Measurements from ENCODE around the gene RFX2. TPM values are rescaled to one million over a fixed set of nuclear protein-coding genes. Genes with fewer than 3 reads are reported as not detected.

Gene RFX2
- total and polyA plus RNA-seq, 4 experiments from 2014 or later, result 3.6 to 6.7 (median 5.8) TPM

- H3K27me3 ChIP-seq (ENCODE audit: insufficient read depth, low read length), result no peaks in the 10 kb centered on the region
- H3K27me3 Mint-ChIP-seq, result peaks cover 1 to 3% of the 10 kb centered on the region in 2 donors
- H3K27ac Mint-ChIP-seq, result peak overlapping the region in 1 of 7 donors; percentile 68
Measured at GRCh38 chr19:6088602-6089049, 21.7 kb downstream of the RFX2 start.

DNA sequence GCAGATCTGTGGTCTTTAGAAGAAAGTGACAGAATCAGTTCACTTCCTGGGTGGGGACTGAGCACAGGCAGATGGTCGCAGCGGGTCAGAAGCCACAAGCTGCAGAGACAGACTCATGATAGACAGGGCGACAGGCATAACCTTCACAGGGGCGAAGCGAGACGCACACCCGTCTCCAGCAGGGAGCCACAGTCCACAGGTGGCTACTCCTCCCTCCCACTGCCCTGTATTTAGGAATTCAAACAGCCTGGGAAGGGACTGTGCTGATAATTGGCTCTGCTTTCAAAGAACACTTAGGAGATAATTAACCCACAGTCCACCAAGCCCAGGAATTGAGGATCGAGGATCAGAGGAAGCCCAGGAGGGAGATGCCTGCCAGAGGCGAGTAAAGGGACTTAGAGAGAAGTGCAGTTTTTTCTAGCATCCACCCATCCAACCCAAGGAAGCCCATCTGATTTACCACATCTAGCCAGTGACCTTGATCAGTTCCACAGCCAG, 23.2 kb downstream of the RFX2 start:
- intact Hi-C loops (cut with micrococcal nuclease), result no loop called here
- Mint-ChIP-seq H3K4me1 (peaks cover 17 to 24% (median 21%) of the 10 kb centered on the region in 4 donors), H3K9me3 (peaks cover 0 to 3% (median 0%) of the 10 kb centered on the region in 8 donors), H3K27me3 (peaks cover 1 to 3% of the 10 kb centered on the region in 2 donors), H3K36me3 (no peaks in the 10 kb centered on the region), H3K27ac (peak overlapping the region; percentile 66 to 95 (median 82)), H3K4me3 (peak overlapping the region; percentile 45 to 92 (median 83))
- H3K27me3 ChIP-seq (ENCODE audit: insufficient read depth, low read length), result no peaks in the 10 kb centered on the region
- H3K9me3 ChIP-seq (ENCODE audit: control insufficient read depth in 1 of 2, low read length in 2 of 2), result no peaks in the 10 kb centered on the region
- peak in 2 of 5 donors; percentile 14 to 48 for DNase-seq
- peaks cover 20% of the 10 kb centered on the region for H3K4me1 ChIP-seq (ENCODE audit: insufficient read depth, low read length)
- CTCF ChIA-PET (ENCODE audit: partially characterized antibody), result interaction anchor here (1.5 kb wide), 1 partner anchor 38 kb away, joined by 5 read pairs; no protein-coding TSS in a partner anchor
- POLR2A ChIA-PET (ENCODE audit: partially characterized antibody), result interaction anchor here (1.5 kb wide), 1 partner anchor 24 kb away, joined by 3 read pairs; no protein-coding TSS in a partner anchor
- peak overlapping the region; percentile 4 for H3K27ac ChIP-seq (ENCODE audit: low read depth, low read length)
- H3K4me3 ChIP-seq (ENCODE audit: low read length in 2 of 2), result no peak overlapping the region
- H3K36me3 ChIP-seq (ENCODE audit: insufficient read depth, low read length), result no peaks in the 10 kb centered on the region

More at GRCh38 chr19:6088602-6089049, 21.7 kb downstream of the RFX2 start:
- peaks cover 17 to 24% (median 21%) of the 10 kb centered on the region in 4 donors for H3K4me1 Mint-ChIP-seq
- peaks cover 0 to 6% (median 0%) of the 10 kb centered on the region in 8 donors for H3K9me3 Mint-ChIP-seq
- H3K4me1 ChIP-seq (ENCODE audit: insufficient read depth, low read length), result peaks cover 20% of the 10 kb centered on the region
- CTCF ChIA-PET (ENCODE audit: partially characterized antibody), result no interaction called here
- intact Hi-C loops (cut with micrococcal nuclease), result no loop called here
- POLR2A ChIA-PET (ENCODE audit: partially characterized antibody), result no interaction called here
- no peaks in the 10 kb centered on the region for H3K9me3 ChIP-seq (ENCODE audit: control insufficient read depth in 1 of 2, low read length in 2 of 2)
- H3K4me3 Mint-ChIP-seq, result peak overlapping the region in 1 of 8 donors; percentile 15
- no peaks in the 10 kb centered on the region for H3K36me3 ChIP-seq (ENCODE audit: insufficient read depth, low read length)
- H3K27ac ChIP-seq (ENCODE audit: low read depth, low read length), result no peak overlapping the region
- H3K36me3 Mint-ChIP-seq, result no peaks in the 10 kb centered on the region
- no peak overlapping the region for H3K4me3 ChIP-seq (ENCODE audit: low read length in 2 of 2)
- no peak for DNase-seq

DNA sequence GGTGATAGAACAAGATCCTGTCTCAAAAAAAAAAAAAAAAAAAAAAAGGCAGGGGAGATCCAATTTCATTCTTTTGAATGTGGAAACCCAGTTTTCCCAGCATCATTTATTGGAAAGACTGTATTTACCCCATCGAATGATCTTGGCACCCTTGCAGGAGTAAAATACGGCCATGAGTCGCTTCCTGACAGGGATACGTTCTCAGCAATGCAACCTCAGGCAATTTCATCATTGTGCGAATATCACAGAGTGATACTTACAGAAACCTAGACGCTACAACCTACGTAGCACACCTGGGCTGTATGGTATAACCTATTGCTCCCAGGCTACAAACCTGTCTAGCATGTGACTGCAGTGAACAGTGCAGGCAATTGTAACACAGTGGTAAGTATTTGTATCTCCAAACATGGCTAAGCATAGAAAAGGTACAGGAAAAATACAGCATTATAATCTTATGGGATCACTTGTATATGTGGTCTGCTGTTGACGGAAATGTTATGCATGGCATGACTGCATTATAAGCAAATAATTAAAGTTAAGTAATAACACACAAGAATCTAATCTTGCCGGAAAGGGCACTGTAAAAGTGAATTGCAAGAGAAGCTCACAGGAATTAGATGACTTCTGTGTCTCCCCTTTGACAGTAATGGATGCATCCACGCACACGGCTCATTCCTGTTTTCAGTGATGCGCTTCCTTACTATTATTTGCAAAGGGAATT, 24.1 kb downstream of the RFX2 start:
- Mint-ChIP-seq H3K4me1 (peaks cover 17 to 24% (median 21%) of the 10 kb centered on the region in 4 donors), H3K36me3 (no peaks in the 10 kb centered on the region), H3K9me3 (peaks cover 0 to 3% (median 0%) of the 10 kb centered on the region in 8 donors), H3K27ac (peak overlapping the region; percentile 12 to 94 (median 81)), H3K4me3 (peak overlapping the region in 7 of 8 donors; percentile 80 to 92 (median 84)), H3K27me3 (peaks cover 1 to 3% of the 10 kb centered on the region in 2 donors)
- ChIA-PET POLR2A (ENCODE audit: partially characterized antibody) (interaction anchor here (1.5 kb wide), 1 partner anchor 25 kb away, joined by 3 read pairs; no protein-coding TSS in a partner anchor), CTCF (ENCODE audit: partially characterized antibody) (interaction anchor here (1.5 kb wide), 1 partner anchor 39 kb away, joined by 5 read pairs; no protein-coding TSS in a partner anchor)
- intact Hi-C loops (cut with micrococcal nuclease), result no loop called here
- Histone ChIP-seq H3K9me3 (ENCODE audit: control insufficient read depth in 1 of 2, low read length in 2 of 2) (no peaks in the 10 kb centered on the region), H3K4me1 (ENCODE audit: insufficient read depth, low read length) (peaks cover 20% of the 10 kb centered on the region), H3K27ac (ENCODE audit: low read depth, low read length) (no peak overlapping the region), H3K27me3 (ENCODE audit: insufficient read depth, low read length) (no peaks in the 10 kb centered on the region), H3K36me3 (ENCODE audit: insufficient read depth, low read length) (no peaks in the 10 kb centered on the region), H3K4me3 (ENCODE audit: low read length in 2 of 2) (no peak overlapping the region)
- no peak for DNase-seq

GRCh38 chr19:6084821-6085220, 25.5 kb downstream of the RFX2 start:
- H3K4me3 ChIP-seq (ENCODE audit: low read length in 2 of 2), result no peak overlapping the region
- H3K4me3 Mint-ChIP-seq, result no peak overlapping the region
- no peak overlapping the region for H3K27ac ChIP-seq (ENCODE audit: low read depth, low read length)
- peaks cover 17 to 24% (median 22%) of the 10 kb centered on the region in 4 donors for H3K4me1 Mint-ChIP-seq
- intact Hi-C loops (cut with micrococcal nuclease), result no loop called here
- no peaks in the 10 kb centered on the region for H3K9me3 ChIP-seq (ENCODE audit: control insufficient read depth in 1 of 2, low read length in 2 of 2)
- H3K9me3 Mint-ChIP-seq, result peaks cover 0 to 3% (median 0%) of the 10 kb centered on the region in 8 donors
- H3K36me3 Mint-ChIP-seq, result no peaks in the 10 kb centered on the region
- DNase-seq, result no peak
- peaks cover 20% of the 10 kb centered on the region for H3K4me1 ChIP-seq (ENCODE audit: insufficient read depth, low read length)
- POLR2A ChIA-PET (ENCODE audit: partially characterized antibody), result no interaction called here
- no peak overlapping the region for H3K27ac Mint-ChIP-seq
- CTCF ChIA-PET (ENCODE audit: partially characterized antibody), result no interaction called here
- no peaks in the 10 kb centered on the region for H3K36me3 ChIP-seq (ENCODE audit: insufficient read depth, low read length)
- H3K27me3 ChIP-seq (ENCODE audit: insufficient read depth, low read length), result no peaks in the 10 kb centered on the region
- peaks cover 1 to 3% of the 10 kb centered on the region in 2 donors for H3K27me3 Mint-ChIP-seq

DNA sequence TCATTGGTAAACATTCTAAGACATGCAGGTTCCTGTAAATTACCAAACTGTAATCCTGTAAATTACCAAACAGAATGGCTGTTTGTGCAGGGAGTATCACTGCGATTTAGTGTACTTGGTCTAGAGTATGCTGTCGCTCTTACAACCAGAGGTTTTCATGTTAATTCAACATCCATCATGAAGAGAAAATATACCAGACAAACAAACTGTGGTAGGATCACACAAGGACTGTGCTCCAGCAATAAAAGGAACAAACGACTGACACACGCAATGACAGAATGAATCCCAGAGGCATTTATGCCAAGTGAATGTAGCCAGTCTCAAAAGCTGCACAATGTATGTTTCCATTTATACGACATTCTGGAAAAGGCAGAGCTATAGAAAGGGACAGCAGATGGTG, 31.2 kb downstream of the RFX2 start:
- Mint-ChIP-seq H3K27ac (no peak overlapping the region), H3K27me3 (no peaks in the 10 kb centered on the region), H3K4me1 (peaks cover 0 to 1% (median 0%) of the 10 kb centered on the region in 4 donors), H3K36me3 (no peaks in the 10 kb centered on the region), H3K4me3 (no peak overlapping the region), H3K9me3 (no peaks in the 10 kb centered on the region)
- Histone ChIP-seq H3K36me3 (ENCODE audit: insufficient read depth, low read length) (no peaks in the 10 kb centered on the region), H3K27ac (ENCODE audit: low read depth, low read length) (no peak overlapping the region), H3K9me3 (ENCODE audit: control insufficient read depth in 1 of 2, low read length in 2 of 2) (no peaks in the 10 kb centered on the region), H3K4me1 (ENCODE audit: insufficient read depth, low read length) (no peaks in the 10 kb centered on the region), H3K27me3 (ENCODE audit: insufficient read depth, low read length) (no peaks in the 10 kb centered on the region), H3K4me3 (ENCODE audit: low read length in 2 of 2) (no peak overlapping the region)
- DNase-seq, result no peak
- intact Hi-C loops (cut with micrococcal nuclease), result no loop called here
- ChIA-PET CTCF (ENCODE audit: partially characterized antibody) (interaction anchor here (1.0 kb wide), 1 partner anchor 30 kb away, joined by 4 read pairs; no protein-coding TSS in a partner anchor), POLR2A (ENCODE audit: partially characterized antibody) (no interaction called here)

GRCh38 chr19:6078068-6078467, 32.2 kb downstream of the RFX2 start:
- no peak for DNase-seq
- Mint-ChIP-seq H3K9me3 (no peaks in the 10 kb centered on the region), H3K4me1 (peaks cover 0 to 1% (median 0%) of the 10 kb centered on the region in 4 donors), H3K27me3 (no peaks in the 10 kb centered on the region), H3K4me3 (no peak overlapping the region), H3K36me3 (no peaks in the 10 kb centered on the region), H3K27ac (no peak overlapping the region)
- ChIA-PET POLR2A (ENCODE audit: partially characterized antibody) (no interaction called here), CTCF (ENCODE audit: partially characterized antibody) (interaction anchor here (0.7 to 1.0 kb wide), 2 partner anchors 29 to 1677 kb away, joined by 3 to 4 read pairs; no protein-coding TSS in a partner anchor)
- Histone ChIP-seq H3K27me3 (ENCODE audit: insufficient read depth, low read length) (no peaks in the 10 kb centered on the region), H3K4me3 (ENCODE audit: low read length in 2 of 2) (no peak overlapping the region), H3K36me3 (ENCODE audit: insufficient read depth, low read length) (no peaks in the 10 kb centered on the region), H3K4me1 (ENCODE audit: insufficient read depth, low read length) (no peaks in the 10 kb centered on the region), H3K27ac (ENCODE audit: low read depth, low read length) (no peak overlapping the region), H3K9me3 (ENCODE audit: control insufficient read depth in 1 of 2, low read length in 2 of 2) (no peaks in the 10 kb centered on the region)
- intact Hi-C loops (cut with micrococcal nuclease), result no loop called here
